Measurements from ENCODE around the gene EML1. TPM values are rescaled to one million over a fixed set of nuclear protein-coding genes. Genes with fewer than 3 reads are reported as not detected.

The EML1 gene, protein sequence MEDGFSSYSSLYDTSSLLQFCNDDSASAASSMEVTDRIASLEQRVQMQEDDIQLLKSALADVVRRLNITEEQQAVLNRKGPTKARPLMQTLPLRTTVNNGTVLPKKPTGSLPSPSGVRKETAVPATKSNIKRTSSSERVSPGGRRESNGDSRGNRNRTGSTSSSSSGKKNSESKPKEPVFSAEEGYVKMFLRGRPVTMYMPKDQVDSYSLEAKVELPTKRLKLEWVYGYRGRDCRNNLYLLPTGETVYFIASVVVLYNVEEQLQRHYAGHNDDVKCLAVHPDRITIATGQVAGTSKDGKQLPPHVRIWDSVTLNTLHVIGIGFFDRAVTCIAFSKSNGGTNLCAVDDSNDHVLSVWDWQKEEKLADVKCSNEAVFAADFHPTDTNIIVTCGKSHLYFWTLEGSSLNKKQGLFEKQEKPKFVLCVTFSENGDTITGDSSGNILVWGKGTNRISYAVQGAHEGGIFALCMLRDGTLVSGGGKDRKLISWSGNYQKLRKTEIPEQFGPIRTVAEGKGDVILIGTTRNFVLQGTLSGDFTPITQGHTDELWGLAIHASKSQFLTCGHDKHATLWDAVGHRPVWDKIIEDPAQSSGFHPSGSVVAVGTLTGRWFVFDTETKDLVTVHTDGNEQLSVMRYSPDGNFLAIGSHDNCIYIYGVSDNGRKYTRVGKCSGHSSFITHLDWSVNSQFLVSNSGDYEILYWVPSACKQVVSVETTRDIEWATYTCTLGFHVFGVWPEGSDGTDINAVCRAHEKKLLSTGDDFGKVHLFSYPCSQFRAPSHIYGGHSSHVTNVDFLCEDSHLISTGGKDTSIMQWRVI
- 92.9 TPM for total RNA-seq

DNA sequence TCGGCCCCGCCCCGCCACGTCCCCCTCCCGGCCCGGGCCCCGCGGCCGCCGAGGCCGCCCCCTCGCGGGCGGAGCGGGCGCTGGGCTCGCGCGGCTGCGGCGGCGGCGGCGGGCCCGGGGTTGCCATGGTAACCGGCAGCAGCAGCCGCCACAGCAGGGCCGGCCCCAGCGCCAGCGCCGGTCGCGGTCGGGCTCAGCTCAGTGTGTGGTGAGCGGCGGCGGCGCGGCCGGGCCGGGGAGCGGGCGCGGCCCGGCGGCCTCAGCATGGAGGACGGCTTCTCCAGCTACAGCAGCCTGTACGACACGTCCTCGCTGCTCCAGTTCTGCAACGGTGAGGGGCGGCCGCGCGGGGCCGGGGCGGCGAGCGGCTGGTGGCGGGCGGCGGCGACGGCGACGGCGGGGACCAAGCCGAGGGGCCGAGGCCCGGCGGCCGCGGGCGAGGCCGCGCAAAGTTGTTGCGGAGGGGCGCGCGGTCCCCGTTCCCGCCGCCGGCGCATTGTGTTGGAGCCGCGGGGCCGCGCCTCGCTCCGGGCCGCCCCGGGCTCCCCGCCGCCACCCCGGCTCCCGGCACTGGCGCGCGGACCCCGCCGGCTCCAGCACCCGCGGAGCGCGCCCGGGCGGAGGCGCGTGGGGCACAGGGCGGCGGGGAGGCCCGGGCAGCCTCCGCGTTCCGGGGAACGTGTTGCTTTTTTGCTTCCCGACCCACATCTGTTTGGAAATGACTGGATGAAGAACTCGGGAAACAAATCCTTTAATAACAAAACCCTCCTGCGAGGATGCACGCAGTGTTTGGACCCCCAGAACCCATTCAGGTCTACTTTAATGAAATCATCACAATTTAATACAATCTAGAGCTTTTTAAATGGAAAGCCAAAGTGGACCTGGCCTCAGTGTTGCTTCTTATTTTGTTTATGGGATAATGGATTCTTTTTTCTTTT, at the start of gene EML1:
TSS of gene EML1 (plus strand) at position 201 of the 938 bp plus-strand sequence. CDS start at position 265, 64 bp downstream.
- DNase-seq, result peak; percentile 94

- DNase-seq, result no peak
Measured at GRCh38 chr14:99744199-99744872, 48.9 kb upstream of the EML1 start.

DNA sequence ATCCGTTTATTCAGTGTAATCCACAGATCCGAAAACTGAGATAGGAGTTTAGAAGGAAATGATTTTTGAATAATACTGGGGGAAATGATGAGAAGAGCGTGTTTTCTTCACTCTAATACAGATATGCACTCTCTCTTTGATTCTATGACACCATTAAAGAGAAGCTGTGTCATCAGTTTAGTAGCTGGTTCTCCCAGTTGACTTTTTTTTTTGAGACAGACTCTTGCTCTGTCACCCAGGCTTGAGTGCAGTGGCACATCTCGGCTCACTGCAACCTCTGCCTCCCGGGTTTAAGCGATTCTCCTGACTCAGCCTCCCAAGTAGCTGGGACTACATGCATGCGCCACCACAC, 48.4 kb upstream of the EML1 start:
- DNase-seq, result no peak

DNA sequence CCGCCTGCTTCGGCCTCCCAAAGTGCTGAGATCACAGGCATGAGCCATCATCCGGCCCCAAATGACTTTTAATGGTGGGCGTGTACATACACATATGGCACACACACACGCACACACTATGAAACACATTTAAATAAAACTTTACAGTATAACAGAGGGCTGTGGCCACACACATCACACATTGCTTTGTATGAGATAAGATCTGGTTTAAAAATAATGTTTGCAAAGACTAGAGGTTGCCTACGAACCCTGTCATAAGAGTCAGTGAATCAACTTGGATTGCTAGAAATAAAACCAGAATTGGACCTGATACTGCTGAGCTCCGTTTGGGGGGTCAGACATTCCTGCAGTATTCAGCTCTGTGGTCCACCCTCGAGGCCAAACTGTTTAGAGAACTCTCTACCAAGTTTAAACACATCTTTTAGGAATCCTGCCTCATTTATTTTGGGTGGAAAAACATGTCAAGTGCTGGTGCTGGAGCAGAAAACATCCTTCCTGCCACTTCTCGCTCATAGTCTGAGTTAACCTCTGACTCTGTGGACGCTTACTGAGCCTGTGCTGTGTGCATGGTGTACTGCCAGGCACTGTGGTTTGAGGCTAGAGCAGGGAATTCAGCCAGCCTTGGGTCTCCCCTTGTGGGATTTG, 47.8 kb upstream of the EML1 start:
- no peak for DNase-seq

GRCh38 chr14:99747167-99747566, 46.0 kb upstream of the EML1 start:
- DNase-seq, result no peak

GRCh38 chr14:99747582-99748330, 45.5 kb upstream of the EML1 start:
- no peak for DNase-seq

DNA sequence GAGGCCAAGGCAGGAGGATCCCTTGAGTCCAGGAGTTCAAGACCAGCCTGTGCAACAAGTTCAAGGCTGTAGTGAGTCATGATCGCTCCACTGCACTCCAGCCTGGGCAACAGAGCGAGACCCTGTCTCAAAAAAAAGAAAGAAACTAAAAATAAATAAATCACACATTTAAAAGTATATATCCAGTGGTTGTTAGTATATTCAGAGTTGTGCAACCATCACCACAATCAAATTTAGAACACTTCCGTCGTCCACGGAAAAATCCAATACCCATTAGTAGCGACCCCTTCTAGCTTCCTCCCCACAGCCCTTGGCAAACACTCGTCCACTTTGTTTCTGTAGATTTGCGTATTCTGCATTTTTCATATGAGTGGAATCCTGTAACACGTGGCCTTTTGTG, 44.7 kb upstream of the EML1 start:
- no peak for DNase-seq

DNA sequence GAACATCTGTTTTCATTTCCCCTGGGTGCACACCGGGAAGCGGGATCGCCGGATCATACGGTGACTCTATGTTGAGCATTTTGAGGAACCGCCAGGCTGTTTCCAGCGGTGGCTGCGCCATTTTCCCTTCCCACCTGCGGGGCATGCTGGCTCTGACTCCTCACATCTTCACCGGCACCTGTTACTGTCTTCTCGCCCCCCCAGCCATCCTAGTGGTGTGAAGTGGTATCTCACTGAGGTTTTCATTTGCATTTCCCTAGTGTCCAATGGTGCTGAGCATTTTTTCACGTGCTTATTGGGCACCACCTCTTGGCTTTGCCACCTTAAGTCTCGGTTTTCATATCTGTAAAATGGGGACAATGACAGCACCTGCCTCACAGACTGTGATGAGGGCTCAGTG, 44.1 kb upstream of the EML1 start:
- DNase-seq, result no peak

- no peak for DNase-seq
Measured at GRCh38 chr14:99749763-99750715, 43.2 kb upstream of the EML1 start.

DNA sequence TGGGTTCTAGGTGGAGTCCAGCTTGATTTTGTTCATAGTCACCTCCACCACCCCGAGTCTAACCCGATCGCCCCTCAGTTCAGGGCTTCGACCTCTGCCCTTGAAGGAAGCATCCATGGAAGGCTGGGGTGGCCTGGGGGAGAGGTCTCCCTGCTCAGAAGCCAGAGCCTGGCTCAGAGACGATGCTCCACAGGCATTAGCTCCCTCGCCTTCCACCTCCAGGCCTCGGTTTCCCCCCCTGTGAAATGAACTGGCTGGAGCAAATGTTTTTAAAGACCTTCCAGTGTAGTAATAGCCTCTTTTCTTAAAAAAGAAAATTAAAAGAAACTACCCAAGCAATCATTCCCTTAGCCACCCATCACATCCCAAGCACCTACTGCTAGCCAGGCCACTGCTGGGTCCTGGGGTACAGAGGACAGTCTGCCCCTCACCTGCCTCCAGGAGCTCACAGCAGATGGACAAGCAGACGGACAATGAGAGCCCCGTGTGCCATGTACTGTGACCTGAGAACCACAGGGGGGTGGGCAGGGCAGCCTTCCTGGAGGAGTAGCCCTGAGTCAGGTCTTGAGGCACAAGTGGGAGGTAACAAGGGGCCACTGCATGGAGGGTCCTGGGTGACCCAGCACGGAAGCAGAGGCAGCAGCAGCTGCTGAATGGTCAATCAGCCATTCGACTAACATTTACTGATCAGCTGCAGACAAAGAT, 42.3 kb upstream of the EML1 start:
- no peak for DNase-seq

DNA sequence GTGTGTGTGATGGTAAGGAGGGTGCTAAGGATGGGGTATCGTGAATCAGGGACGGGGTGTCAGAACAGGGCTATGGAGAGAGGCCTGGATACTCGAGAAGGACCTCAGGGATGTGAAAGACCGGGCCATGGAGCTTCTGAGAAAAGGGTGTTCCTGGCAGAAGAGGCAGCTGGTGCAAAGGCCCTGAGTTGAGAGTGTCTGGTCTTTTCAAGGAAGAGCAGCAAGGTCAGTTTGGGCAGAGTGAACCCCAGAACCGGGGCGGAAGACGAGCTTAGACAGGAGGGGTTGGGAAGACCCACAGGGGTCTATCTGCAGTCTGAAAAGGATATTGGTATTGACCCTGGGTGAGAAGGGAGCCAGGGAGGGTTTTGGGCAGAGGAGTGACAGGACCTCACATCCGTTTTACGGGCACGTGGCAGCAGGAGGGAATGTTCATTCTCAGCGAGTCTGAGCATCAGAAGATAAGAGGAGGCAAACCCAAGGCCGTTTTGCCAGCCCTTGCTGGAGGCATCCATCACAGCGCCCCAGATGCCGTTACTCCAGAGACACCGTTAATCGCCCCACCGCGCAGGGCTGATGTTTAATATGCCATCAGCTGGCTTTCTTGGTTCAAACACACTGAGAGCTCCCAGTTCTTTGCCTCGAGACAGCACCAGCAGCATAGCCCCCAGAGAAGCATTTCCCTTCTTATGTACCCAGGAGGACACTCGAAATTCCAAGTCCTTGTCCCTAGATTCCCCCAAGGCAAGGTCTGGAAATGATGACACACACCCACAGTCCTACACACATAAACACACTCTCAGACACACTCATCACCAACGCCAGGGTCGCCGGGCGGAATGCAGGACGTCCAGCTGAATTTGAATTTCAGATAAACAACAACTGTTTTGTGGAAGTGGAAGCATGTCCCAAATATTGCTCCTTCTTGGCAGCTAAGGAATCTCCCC, 41.4 kb upstream of the EML1 start:
- DNase-seq, result no peak

DNA sequence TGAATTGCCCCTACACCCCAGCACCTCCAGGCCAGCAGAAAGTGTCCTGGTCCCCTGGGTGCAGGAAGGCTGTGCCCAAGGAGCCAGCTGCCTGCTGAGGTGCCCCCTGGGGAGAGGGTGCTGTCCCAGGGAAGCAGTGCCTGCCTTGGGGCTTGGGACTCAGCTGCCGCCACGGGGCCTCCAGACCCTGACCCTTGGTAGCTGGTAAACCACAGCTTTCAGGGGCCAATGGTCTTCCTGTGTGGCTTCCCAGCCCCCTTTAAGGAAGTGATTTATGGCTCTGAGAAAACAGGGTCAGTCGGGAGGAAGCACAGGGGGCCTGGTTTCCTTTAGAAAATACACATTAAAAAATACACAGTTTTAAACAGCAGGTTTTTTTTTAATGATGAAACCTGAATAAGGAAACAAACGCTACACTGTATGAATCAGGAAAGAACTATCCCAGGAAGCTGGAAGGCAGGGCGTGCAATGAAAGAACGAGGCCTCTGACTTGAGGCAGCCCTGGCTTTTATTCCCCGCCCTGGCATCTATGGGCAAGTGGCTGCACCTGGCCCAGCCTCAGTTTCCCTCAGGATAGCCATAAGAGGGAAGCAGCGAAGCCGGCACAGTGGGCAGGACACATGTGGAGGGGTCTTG, 40.6 kb upstream of the EML1 start:
- DNase-seq, result no peak

DNA sequence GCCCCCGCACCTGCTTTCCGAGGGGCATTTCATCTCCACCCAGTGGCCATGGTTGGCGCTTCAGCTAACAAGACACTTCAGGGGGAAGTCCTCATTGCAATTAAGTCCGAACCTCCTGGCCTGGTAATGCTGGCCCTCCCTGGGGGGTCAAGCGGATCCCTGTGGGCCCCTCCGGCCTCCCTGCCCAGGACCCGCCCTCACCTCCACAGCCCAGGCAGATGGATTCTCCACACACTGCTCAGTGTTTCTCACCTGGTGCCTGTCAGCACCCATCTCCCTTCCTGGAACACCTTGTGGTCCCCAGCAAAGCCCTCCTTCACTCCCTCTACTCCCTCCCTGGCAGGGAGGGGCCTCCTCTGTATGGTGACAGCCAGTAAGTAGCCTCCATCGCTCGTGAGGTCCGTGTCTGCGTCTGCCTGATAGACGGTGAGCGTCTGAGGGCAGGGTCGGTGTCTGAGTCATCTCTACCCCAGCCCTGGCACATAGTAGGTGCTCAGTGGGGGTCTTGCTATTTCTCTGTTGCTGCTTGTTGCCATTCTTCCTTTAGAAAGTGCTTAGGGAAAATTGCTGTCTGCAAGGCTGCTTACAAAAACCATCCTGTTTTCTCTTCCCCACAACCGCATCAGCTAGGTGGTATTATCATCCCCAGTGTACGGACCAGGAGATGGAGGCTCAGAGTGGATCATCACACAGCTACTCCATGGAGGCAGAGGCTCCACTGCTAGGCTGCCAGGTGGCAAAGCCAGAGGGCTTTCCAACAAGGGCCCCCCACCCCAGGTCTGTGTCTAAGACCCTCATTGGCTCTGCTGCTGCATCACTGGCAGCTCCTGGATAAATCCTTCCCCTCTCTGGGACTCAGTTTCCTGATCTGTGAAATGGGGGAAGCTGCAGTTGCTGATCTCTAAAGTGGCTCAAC, 39.7 kb upstream of the EML1 start:
- DNase-seq, result no peak

DNA sequence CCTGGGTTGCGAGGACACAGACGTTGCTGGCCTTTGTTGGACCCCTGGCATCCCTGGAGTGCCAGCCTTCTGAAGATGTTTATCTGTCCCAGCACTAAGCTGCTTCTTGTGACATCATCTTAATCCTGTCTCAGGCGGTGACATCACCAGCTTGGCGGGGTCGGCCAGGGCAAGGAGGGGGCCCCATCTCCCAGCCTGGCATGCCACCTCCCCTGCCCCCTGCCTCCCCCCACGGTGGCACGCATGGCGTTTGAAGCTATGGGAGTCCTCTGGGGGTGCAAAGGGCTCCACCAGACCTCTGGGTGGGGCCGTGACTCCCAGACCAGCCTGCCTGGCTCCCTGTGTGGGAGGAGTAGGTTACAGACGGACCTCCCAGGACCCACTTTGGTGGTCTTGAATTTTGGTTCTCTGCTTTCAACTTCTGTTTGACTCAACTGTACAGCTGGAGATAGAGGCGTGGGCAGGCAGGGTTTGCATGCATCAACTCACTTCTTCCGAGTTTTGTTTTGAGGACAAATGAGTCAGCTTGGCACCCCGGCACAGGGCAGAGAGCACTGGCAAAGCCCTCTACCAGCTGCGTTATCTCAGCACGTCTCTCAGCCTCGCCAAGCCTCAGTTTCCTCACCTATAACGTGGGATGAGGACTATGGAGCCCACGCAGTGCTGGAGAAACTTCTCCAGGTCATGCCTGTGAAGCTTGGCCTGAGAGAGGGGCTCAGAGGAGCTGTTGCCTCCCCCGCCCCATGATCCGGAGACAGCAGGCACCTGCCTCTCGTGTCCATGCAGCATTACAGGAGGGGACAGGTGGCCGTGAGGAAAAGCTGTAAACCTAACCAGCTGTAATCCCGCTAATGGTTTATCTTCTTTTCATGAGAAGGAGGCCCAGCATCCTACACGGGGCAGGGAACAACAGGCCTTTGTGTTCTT, 38.8 kb upstream of the EML1 start:
- peak; percentile 60 for DNase-seq

DNA sequence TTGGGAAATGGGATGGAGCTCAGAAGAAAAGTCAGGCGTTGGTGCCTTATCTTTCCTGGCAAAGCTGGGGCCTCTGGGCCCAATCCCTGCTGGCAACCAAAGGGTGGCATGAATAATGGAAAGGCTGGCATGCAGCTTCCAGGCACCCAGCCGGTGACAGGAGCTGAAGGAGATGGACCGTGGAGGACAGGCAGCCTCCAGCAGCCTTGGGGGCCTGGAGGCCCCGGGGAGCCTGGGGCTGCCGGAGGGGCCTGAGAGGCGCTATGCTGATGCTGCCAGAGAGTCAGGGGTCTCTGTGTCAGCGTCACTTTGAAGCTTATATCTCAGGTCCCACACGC, 38.2 kb upstream of the EML1 start:
- DNase-seq, result no peak

Data from tongue (tissue), 2 donors.